HCT116 (cell line): Measurements from ENCODE around the gene MMAA. TPM values are rescaled to one million over a fixed set of nuclear protein-coding genes. Genes with fewer than 3 reads are reported as not detected.
"Not testable (repeated sequence)": the region's sequence is repeated elsewhere in the genome, so short reads cannot be mapped to it uniquely, and the experiment has no call there.

Experiments
- ATAC-seq: fragments of 200-7000 bp; cut with Tn5 transposase; 2 replicates; pipeline ENCODE4 v1.9.1; 2020; ENCODE audit warnings: mild to moderate bottlenecking, moderate library complexity
- BruUV-seq: library from RNA; stranded (reverse); fragments of 400-500 nt; replicated peaks from 2 replicates; lab custom pipeline; 2021; lab: Mats Ljungman, UMichigan
- CTCF ChIA-PET: fragments of 300-600 bp; sonication (Branson Sonifier 250); formaldehyde crosslinking; loops from one replicate; lab custom pipeline; 2021; ENCODE audit warnings: antibody characterized with exemption; lab: Charles Lee
- POLR2A ChIA-PET: fragments of 300-600, 350-600 bp; sonication (Branson Sonifier 250); formaldehyde crosslinking; loops from one replicate; lab custom pipeline; 2021; ENCODE audit warnings: antibody characterized with exemption; lab: Charles Lee
- RAD21 ChIA-PET, 2 experiments: fragments of 300-600 bp; sonication (Branson Sonifier 250); formaldehyde crosslinking; loops; one replicate each; lab custom pipeline; 2023; ENCODE audit warnings: low total read pairs in 2 of 2; ENCODE audit not compliant: uncharacterized antibody in 2 of 2, unreplicated experiment in 2 of 2, low non-redundant PET in 1 of 2; lab: Charles Lee
- DNase-seq: peaks from one replicate; pipeline ENCODE4 v3.0.0-alpha.2; 2010; ENCODE audit warnings: low read depth, low spot score
- H2AFZ ChIP-seq: fragments of 200-600 bp; shearing (Covaris generic), sonication (generic); 2 replicates; pipeline ENCODE4 v1.6.1; 2017; ENCODE audit warnings: low read depth, mixed run types, mixed read lengths, antibody characterized with exemption, low read length; ENCODE audit not compliant: poor library complexity, severe bottlenecking
- H3K27ac ChIP-seq: 2 replicates; pipeline ENCODE4 v1.5.1; 2012; ENCODE audit warnings: low read depth, low read length
- H3K27me3 ChIP-seq: fragments of 200-600 bp; sonication (generic); 2 replicates; pipeline ENCODE4 v1.6.1; 2016; ENCODE audit warnings: mixed run types, low read length, mixed read lengths; ENCODE audit not compliant: insufficient read depth
- H3K36me3 ChIP-seq, 2 experiments: fragments of 200-500 bp in 1 of 2; fragments of 200-600 bp in 1 of 2; sonication (Bioruptor generic) in 1 of 2; sonication (generic) in 1 of 2; 2 replicates each; pipeline versions ENCODE4 v1.5.1 to v1.6.1; 2014 to 2016; ENCODE audit warnings: low read length in 2 of 2, inconsistent platforms in 1 of 2, mixed read lengths in 1 of 2, mixed run types in 1 of 2; ENCODE audit not compliant: insufficient read depth in 2 of 2, control insufficient read depth in 1 of 2
- H3K4me1 ChIP-seq, 2 experiments: fragments of 200-600 bp in 1 of 2; sonication (generic) in 1 of 2; 2 replicates each; pipeline versions ENCODE4 v1.5.1 to v1.6.1; 2012 to 2017; ENCODE audit warnings: low read length in 2 of 2, inconsistent platforms in 1 of 2, mild to moderate bottlenecking in 1 of 2, mixed read lengths in 1 of 2, mixed run types in 1 of 2, moderate library complexity in 1 of 2; ENCODE audit not compliant: insufficient read depth in 2 of 2, control insufficient read depth in 1 of 2
- H3K4me2 ChIP-seq: fragments of 200-600 bp; sonication (generic); 2 replicates; pipeline ENCODE4 v1.6.1; 2017; ENCODE audit warnings: mixed run types, low read length, mixed read lengths
- H3K4me3 ChIP-seq, 2 experiments: fragments of 200-600 bp in 1 of 2; sonication (generic) in 1 of 2; replicated peaks in 1 of 2; 2 replicates each; pipeline ENCODE4 v1.5.1; 2011 to 2016; ENCODE audit warnings: low read length in 2 of 2, control low read depth in 1 of 2, low read depth in 1 of 2, mild to moderate bottlenecking in 1 of 2, mixed read lengths in 1 of 2, mixed run types in 1 of 2
- H3K79me2 ChIP-seq: fragments of 200-600 bp; sonication (generic); 2 replicates; pipeline ENCODE4 v1.6.1; 2017; ENCODE audit warnings: mild to moderate bottlenecking, mixed run types, low read length, moderate library complexity, mixed read lengths; ENCODE audit not compliant: insufficient read depth
- H3K9ac ChIP-seq: fragments of 200-600 bp; sonication (generic); 2 replicates; pipeline ENCODE4 v1.6.1; 2016; ENCODE audit warnings: low read length, mixed read lengths
- H3K9me2 ChIP-seq: fragments of 200-600 bp; sonication (generic), shearing (Covaris generic); 2 replicates; pipeline ENCODE4 v1.6.1; 2017; ENCODE audit warnings: mixed run types, mild to moderate bottlenecking, moderate library complexity; ENCODE audit not compliant: insufficient read depth
- H3K9me3 ChIP-seq, 2 experiments: fragments of 200-500 bp in 1 of 2; fragments of 200-600 bp in 1 of 2; sonication (Bioruptor generic) in 1 of 2; sonication (generic) in 1 of 2; 2 replicates each; pipeline ENCODE4 v1.6.1; 2014 to 2017; ENCODE audit warnings: low read length in 2 of 2, mixed read lengths in 2 of 2, inconsistent platforms in 1 of 2, low read depth in 1 of 2, mild to moderate bottlenecking in 1 of 2, mixed run types in 1 of 2, moderate library complexity in 1 of 2; ENCODE audit not compliant: control insufficient read depth in 1 of 2, insufficient read depth in 1 of 2
- H4K20me1 ChIP-seq: fragments of 200-600 bp; sonication (generic), shearing (Covaris generic); 2 replicates; pipeline ENCODE4 v1.6.1; 2017; ENCODE audit warnings: mixed run types, mild to moderate bottlenecking, moderate library complexity; ENCODE audit not compliant: insufficient read depth
- ATF3 ChIP-seq: IDR thresholded peaks from 2 replicates; pipeline ENCODE4 v1.6.1; 2012
- CTCF ChIP-seq, 3 experiments: fragments of 200-600 bp in 1 of 3; sonication (generic) in 1 of 3; IDR thresholded peaks in 2 of 3; conservative IDR thresholded peaks in 1 of 3; 2 replicates each; pipeline ENCODE4 v1.5.1; 2012 to 2017; ENCODE audit warnings: low read depth in 2 of 3, low read length in 2 of 3, antibody characterized with exemption in 1 of 3, borderline replicate concordance in 1 of 3, control low read depth in 1 of 3, mild to moderate bottlenecking in 1 of 3, mixed read lengths in 1 of 3, mixed run types in 1 of 3, moderate library complexity in 1 of 3; ENCODE audit not compliant: insufficient read depth in 1 of 3
- ELF1 ChIP-seq: IDR thresholded peaks from 2 replicates; pipeline ENCODE4 v1.6.1; 2012; ENCODE audit warnings: low read depth, borderline replicate concordance
- EZH2phosphoT487 ChIP-seq: fragments of 200-600 bp; IDR thresholded peaks from 2 replicates; pipeline ENCODE4 v1.6.1; 2018; ENCODE audit warnings: antibody characterized with exemption, borderline replicate concordance
- FOSL1 ChIP-seq: IDR thresholded peaks from 2 replicates; pipeline ENCODE4 v1.6.1; 2012; ENCODE audit warnings: low read depth
- JUND ChIP-seq: IDR thresholded peaks from 2 replicates; pipeline ENCODE4 v1.6.1; 2012
- POLR2A ChIP-seq: IDR thresholded peaks from 2 replicates; pipeline ENCODE4 v1.7.0; 2011; ENCODE audit warnings: borderline replicate concordance; ENCODE audit not compliant: insufficient read depth, insufficient read length; ENCODE audit errors: extremely low read depth
- REST ChIP-seq: IDR thresholded peaks from 2 replicates; pipeline ENCODE4 v1.6.1; 2012; ENCODE audit warnings: low read depth
- SIN3A ChIP-seq: IDR thresholded peaks from 2 replicates; pipeline ENCODE4 v1.6.1; 2012; ENCODE audit warnings: low read depth
- SRF ChIP-seq: IDR thresholded peaks from 2 replicates; pipeline ENCODE4 v1.6.1; 2012; ENCODE audit warnings: low read depth
- ZBTB33 ChIP-seq: IDR thresholded peaks from 2 replicates; pipeline ENCODE4 v1.6.1; 2011; ENCODE audit warnings: mild to moderate bottlenecking, low read length, moderate library complexity; ENCODE audit not compliant: insufficient replicate concordance; ENCODE audit errors: extremely low read depth
- intact Hi-C: fragments of 100-400 bp; cut with micrococcal nuclease; formaldehyde crosslinking; loops from 2 replicates; pipeline ENCODE4 v1.10.0; 2022
- total RNA-seq: library from RNA; stranded (reverse); gene quantifications from one replicate; pipeline ENCODE4 v1.2.1, GENCODE V29; 2021; ENCODE audit not compliant: unreplicated experiment

Gene MMAA
- total RNA-seq, 1 experiment from 2014 or later = 3.6 TPM

GRCh38 chr4:145587088-145587754 is 32.0 kb upstream of the MMAA start:
- Histone ChIP-seq H4K20me1 (no peaks in the 10 kb centered on the region), H3K4me3 (no peak overlapping the region), H3K36me3 (no peaks in the 10 kb centered on the region), H3K4me1 (no peaks in the 10 kb centered on the region), H3K9me2 (no peaks in the 10 kb centered on the region)
- no peak for ATAC-seq
- intact Hi-C loops = no loop called here
- no TSS peak for BruUV-seq
- TF ChIP-seq EZH2phosphoT487 (no peak), SIN3A (no peak), POLR2A (no peak), ZBTB33 (no peak), CTCF (IDR thresholded peaks at IDR 0.05 in 2 of 3, conservative IDR thresholded peaks at IDR 0.05 in 1 of 3; ENCODE audit: borderline replicate concordance in 1 of 3, insufficient read depth in 1 of 3, low read depth in 2 of 3, low read length in 2 of 3) (no peak), REST (no peak), SRF (no peak), ATF3 (no peak), ELF1 (no peak), JUND (no peak), FOSL1 (no peak)
- TF ChIP-seq, all 23 proteins: peak for 0
- ChIA-PET RAD21 (no interaction called here), POLR2A (no interaction called here), CTCF (no interaction called here)
- H3K27me3 ChIP-seq = no peaks in the 10 kb centered on the region
- no peak overlapping the region for H3K4me2 ChIP-seq
- H3K9me3 ChIP-seq = no peaks in the 10 kb centered on the region
- no peak overlapping the region for H2AFZ ChIP-seq
- H3K9ac ChIP-seq = no peak overlapping the region
- no peaks in the 10 kb centered on the region for H3K79me2 ChIP-seq
- DNase-seq = no peak
- no peak overlapping the region for H3K27ac ChIP-seq

GRCh38 chr4:145589381-145589780 is 29.8 kb upstream of the MMAA start:
- intact Hi-C loops, CTCF ChIA-PET, H3K9ac ChIP-seq, POLR2A ChIA-PET, H3K4me3 ChIP-seq, H3K79me2 ChIP-seq, H3K27me3 ChIP-seq, H3K9me2 ChIP-seq, H3K36me3 ChIP-seq, H3K4me1 ChIP-seq, H3K27ac ChIP-seq, DNase-seq, RAD21 ChIA-PET, ATAC-seq, H3K9me3 ChIP-seq, H4K20me1 ChIP-seq, H2AFZ ChIP-seq, H3K4me2 ChIP-seq, BruUV-seq: not testable (repeated sequence)
